HG03342 (cell line): ENCODE measurements around the gene KLHL22.
"Not testable (repeated sequence)": the region's sequence is repeated elsewhere in the genome, so short reads cannot be mapped to it uniquely, and the experiment has no call there.

Experiments used
- ATAC-seq: cut with Tn5 transposase; IDR thresholded peaks from one replicate; pipeline ENCODE4 v1.9.1; 2021; ENCODE audit warnings: mild to moderate bottlenecking, moderate library complexity; ENCODE audit not compliant: unreplicated experiment

Gene KLHL22

DNA sequence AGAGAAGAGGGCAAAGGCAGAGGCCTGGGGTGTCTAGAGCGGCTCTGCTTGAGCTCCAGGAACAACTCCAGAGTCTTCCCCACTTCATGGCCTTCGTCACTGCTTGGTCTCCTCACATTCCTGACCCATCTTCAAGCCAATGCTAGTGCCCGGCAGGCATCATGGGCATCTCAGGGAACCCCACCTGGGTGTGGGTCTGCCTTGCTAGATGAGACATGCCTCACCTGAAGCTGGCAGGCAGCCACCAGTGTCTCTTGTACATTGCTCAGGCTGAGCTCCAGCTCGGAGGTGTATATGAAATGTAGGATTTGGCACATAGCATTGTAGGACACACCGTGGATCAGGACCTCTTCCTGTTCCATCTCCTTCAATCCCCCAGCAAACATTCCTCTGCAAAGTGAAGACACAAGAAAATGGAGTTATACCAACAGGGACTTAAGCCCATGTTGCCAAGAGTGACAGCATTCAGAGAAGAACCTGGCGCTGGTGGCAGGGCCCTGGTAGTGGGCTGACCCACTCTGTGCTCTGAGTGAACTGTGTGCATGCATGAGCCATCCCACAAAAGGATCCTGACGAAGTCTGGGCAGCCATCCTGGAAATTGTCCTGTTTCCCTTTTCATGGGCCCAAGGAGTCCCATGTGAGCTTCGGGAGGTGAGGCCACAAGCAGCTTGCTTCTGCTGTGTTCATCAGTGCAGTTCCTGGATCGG is 24.3 kb downstream of the KLHL22 start:
- no peak for ATAC-seq

GRCh38 chr22:20470525-20470924 is 25.1 kb downstream of the KLHL22 start:
- ATAC-seq = not testable (repeated sequence)

DNA sequence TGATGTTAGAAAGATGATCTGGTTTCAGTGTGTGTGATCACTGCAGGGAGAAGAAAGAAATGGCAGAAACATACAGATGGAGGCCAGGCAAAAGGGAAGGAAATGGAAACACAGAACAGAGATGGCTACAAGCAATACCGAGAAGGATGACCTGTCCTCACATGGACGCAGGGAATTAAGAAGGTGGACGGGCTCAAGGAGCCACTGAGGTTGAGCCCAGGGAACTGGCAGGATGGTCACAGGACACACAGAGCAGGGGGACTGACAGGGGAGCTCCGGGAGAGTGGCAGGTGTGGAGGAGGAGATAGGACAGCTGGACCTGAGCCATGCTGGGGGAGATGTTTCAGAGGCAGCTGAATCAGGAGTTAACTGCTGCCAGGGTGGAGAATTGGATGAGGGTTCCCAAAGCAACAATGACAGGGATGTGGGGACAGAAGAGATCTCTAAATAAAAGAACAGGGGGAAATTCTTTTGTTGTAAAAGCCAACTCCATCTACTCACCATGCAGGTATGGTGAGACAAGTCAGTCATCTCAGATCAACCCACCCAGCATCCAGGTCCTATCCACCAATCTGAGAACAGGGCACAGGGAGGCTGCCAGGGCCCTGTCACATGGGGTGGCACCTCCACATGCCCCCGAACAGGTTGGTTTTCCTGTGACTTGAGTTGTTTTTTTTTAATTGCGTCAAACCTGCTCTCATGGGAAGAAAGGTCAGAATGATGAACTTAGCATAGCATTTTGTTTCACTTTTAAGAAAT is 26.3 kb downstream of the KLHL22 start:
- ATAC-seq = no peak

GRCh38 chr22:20466659-20467379 is 28.8 kb downstream of the KLHL22 start:
- ATAC-seq = no peak

GRCh38 chr22:20465759-20466077 is 29.9 kb downstream of the KLHL22 start:
- ATAC-seq = no peak

GRCh38 chr22:20464912-20465758 is 30.5 kb downstream of the KLHL22 start:
- ATAC-seq = no peak

GRCh38 chr22:20464096-20464614 is 31.4 kb downstream of the KLHL22 start:
- no peak for ATAC-seq

DNA sequence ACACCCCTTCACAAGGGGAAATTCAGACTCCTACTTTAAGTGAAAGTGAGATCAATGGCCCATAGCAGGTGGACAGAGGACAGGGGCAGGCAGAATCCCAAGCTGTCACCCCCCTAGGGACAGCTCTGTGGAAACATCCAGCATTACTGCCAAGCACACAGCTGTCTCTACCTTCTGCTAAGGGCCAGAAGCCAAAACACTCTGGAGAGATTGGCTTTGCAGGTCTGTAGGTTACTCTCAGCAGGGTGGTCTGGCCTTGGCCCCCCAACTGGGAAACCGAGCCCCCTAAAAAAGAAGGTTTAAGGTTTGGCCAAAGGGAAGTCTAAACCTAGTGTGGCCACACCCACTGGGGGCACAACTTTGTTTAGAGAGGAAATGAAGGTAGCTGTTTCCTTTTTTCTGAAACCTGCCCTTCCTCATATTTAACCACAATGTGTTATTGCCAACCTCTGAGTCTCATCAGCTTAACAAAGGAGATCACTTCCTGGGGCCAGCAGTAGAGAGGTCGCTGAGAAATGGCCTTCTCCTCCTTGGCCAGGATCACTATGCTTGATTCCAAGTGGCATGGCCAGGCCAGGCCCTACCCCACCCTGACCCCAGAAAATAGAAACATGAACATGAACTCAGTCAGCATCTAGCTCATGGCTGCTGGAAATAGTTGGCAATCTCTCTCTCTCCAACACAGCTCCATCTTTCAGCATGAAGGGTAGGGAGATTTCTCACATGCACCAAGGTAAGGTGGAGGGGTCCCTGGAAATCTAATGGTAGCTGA is 32.1 kb downstream of the KLHL22 start:
- ATAC-seq = no peak

DNA sequence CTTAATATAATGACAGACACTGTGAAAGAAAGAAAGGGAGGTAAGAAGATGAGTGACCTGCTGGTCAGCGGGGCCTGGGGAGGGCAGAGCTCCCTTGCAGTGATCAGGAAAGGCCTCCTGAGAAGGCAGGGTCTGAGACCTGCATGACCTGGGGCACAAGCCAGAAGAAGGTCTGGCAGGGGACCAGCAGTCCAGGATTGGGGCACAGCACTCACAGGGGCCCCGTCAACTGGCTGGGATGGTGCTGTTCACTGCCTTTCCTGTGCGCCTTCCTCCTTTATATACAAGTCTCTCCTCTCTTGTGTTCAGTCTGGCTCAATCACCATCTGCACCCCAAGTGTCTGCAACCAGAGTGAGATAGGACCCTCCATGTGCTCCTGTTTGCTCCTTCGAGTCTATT is 35.7 kb downstream of the KLHL22 start:
- ATAC-seq = no peak

- no peak for ATAC-seq
Measured at GRCh38 chr22:20459152-20459542, 36.4 kb downstream of the KLHL22 start.

- ATAC-seq = no peak
Measured at GRCh38 chr22:20458530-20459151, 37.0 kb downstream of the KLHL22 start.

GRCh38 chr22:20457506-20458240 is 37.9 kb downstream of the KLHL22 start:
- ATAC-seq = no peak

GRCh38 chr22:20456722-20457076 is 38.9 kb downstream of the KLHL22 start:
- ATAC-seq = no peak

GRCh38 chr22:20456064-20456721 is 39.4 kb downstream of the KLHL22 start:
- no peak for ATAC-seq

DNA sequence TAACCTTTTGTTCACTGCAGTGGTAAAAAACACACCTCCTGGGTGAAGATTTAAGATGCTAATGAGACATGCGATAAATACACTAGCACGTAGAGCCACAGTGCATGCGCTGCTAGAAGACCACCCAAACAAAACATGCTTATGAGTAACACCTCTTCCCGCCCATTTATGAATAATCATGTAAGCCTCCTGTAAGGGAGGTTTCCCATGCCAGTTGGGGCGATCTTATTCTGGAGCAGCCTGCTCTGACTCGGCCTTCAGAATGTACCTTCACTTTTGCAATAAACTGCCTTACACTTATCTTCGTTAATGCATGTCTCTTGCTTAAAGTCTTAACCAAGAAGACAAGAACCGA is 39.9 kb downstream of the KLHL22 start:
- ATAC-seq = no peak

GRCh38 chr22:20453222-20453621 is 42.4 kb downstream of the KLHL22 start:
- no peak for ATAC-seq

- ATAC-seq = no peak
Measured at GRCh38 chr22:20451920-20452319, 43.7 kb downstream of the KLHL22 start.

DNA sequence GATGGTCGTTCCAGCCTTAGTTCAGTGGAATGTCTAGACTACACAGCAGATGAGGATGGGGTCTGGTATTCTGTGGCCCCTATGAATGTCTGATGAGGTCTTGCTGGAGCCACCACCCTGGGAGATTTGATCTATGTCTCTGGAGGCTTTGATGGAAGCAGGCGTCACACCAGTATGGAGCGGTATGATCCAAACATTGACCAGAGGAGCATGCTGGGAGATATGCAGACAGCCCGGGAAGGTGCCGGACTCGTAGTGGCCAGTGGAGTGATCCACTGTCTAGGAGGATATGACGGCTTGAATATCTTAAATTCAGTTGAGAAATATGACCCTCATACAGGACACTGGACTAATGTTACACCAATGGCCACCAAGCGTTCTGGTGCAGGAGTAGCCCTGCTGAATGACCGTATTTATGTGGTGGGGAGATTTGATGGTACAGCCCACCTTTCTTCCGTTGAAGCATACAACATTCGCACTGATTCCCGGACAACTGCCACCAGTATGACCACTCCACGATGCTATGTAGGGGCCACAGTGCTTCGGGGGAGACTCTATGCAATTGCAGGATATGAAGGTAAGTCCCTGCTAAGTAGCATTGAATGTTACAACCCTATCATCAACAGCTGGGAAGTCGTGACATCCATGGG is 44.3 kb downstream of the KLHL22 start:
- not testable (repeated sequence) for ATAC-seq
